GM21717 (cell line): Measurements from ENCODE around the gene C5orf63.
"Not testable (repeated sequence)": the region's sequence is repeated elsewhere in the genome, so short reads cannot be mapped to it uniquely, and the experiment has no call there.

ENCODE experiments used
- ATAC-seq: cut with Tn5 transposase; IDR thresholded peaks from one replicate; pipeline ENCODE4 v1.9.1; 2021; ENCODE audit warnings: mild to moderate bottlenecking, moderate library complexity; ENCODE audit not compliant: unreplicated experiment

Gene C5orf63

DNA sequence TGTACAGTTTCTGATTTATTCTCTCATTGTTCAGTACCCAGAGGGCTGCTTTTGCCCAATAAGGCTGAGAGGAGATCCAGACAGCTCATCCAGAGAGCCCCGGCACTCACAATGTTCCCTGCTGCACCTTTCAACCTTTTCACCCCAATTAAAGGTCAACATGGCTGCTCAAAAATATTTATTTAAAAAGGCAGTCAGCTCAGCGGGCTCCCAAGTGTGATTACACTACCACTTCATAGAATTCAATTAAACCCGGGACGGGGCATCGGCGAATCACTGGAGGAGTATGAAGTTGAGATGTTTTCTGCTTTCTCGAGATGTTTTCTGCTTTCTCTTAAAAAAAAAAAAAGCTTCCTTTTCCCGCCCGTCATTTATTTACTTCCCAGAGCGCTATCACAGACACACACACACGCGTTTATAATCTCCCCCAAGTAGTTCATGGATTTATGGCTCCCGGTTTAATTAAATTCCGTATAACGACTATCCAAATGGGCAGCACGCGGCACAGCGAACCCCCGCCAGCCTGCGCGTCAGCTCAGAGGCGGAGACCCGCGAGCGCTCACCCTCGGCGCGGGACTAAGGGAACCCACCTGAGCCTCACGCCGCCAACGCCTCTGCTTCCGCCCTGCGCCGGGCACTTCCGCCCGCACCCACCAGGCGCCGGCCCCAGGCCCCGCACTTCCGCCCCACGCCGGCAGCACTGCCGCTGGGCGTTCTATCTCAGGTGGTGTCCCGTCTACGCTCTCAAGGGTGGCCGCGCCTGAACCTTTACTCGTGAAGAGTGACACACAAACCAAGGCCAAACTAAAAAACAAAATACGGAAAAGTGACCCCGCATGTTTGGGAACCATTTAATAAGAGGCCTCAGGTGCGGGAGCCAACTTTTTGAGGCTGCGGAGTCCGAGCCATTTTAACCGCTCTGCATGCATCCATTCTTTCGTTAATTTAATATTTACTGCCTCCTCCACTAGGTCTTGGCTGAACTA is at the start of gene C5orf63:
C5orf63 (minus strand) TSS at position 642 of the 986 bp plus-strand sequence. CDS start 14,507 bp downstream, outside the sequence.
- ATAC-seq: peak; percentile 98

DNA sequence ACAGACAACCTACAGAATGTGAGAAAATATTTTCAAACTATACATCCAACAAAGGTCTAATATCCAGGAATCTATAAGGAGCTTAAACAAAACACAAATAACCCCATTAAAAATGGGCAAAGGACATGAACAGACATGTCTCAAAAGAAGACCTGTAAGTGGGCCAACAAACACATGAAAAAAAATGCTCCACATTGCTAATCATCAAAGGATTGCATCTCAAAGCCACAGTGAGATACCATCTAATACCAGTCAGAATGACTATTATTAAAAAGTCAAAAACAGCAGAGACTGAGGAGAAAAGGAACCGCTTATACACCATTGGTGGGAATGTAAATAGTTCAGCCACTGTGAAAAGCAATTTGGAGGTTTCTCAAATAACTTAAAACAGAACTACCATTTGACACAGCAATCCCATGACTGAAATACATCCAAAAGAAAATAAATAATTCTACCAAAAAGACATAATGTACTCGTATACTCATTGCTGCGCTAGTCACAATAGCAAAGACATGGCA is 39.1 kb upstream of the C5orf63 start:
- ATAC-seq: no peak

DNA sequence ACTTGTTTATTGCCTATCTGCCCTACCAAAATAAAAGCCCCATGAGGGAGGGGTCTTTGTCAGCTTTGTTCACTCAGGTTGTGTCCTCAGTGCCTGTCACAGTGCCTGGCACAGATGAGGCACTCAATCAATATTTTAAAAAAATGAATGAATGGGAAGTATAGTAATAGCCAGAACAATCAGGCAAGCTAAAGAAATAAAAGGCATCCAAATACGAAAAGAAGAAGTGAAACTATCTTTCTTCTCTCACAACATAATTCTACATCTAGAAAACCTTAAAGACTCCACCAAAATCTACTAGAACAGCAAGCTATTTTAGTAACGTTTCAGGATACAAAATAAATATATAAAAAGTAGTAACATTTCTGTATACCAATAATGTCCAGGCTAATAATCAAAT is 37.8 kb upstream of the C5orf63 start:
- peak; percentile 76 for ATAC-seq

DNA sequence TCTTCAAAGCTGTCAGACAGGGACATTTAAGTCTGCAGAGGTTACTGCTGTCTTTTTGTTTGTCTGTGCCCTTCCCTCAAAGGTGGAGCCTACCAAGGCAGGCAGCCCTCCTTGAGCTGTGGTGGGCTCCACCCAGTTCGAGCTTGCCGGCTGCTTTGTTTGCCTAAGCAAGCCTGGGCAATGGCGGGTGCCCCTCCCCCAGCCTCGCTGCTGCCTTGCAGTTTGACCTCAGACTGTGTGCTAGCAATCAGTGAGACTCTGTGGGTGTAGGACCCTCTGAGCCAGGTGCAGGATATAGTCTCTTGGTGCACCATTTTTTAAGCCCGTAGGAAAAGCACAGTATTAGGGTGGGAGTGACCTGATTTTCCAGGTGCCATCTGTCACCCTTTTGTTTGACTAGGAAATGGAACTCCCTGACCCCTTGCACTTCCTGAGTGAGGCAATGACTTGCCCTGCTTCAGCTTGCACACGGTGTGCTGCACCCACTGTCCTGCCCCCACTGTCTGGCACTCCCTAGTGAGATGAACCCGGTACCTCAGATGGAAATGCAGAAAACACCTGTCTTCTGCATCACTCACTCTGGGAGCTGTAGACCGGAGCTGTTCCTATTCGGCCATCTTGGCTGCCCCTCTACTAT is 35.4 kb upstream of the C5orf63 start:
- ATAC-seq: not testable (repeated sequence)

DNA sequence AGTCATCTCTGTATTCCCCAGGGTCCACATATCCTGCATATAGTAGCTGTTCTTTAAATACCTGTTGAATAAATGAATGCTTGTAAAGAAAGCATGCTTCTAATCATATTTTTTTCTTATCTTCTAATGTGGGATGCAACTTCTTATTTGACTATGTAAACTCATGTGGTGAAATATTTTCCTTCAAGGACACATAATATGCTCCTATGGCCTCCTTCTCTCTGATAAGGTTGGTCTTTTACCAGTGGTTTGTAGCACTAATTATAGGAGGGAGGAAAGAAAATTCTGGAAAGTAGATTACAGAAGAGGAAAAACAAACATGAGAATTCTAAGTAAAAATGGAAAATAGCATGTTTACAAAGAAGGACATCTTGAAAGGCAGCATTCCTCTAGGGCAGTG is 28.6 kb upstream of the C5orf63 start:
- no peak for ATAC-seq

DNA sequence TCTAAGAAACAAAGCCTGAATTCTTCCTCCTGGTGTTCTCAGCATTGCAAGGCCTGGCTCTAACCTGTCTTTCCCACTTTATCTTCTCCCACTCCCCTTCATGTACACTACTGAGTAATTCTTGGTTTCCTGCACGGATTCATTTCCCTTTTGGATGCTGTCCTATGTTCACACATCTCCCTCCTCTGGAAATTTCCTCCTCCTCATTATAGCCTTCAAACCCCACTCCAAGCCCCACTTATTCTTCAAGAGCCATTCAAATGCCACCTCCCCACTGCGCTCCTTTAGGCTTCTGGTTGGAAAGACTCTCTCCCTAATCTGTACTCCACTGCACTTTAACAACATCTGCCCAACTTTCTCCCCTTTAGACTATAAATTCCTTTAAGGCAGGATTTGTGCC is 28.2 kb upstream of the C5orf63 start:
- no peak for ATAC-seq

DNA sequence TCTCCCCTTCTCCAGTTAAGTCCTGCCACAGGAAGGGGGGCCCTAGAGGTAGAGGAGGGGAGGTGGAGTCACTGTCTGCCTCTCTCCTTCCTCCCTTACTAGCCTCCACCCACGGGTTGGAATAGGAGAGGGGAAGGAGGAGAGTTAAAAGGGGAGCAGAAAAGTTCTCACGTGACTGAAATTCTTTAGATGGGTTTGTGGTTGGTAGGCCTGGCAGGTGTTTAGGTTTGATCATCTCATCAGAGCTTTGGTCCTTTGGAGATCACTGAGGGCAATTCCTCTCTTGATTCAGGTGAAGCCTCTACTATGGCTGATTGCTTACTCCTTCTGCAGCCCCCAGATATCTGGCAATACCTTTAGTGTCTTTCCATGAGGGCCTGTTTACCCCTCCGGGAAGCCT is 24.9 kb upstream of the C5orf63 start:
- no peak for ATAC-seq

DNA sequence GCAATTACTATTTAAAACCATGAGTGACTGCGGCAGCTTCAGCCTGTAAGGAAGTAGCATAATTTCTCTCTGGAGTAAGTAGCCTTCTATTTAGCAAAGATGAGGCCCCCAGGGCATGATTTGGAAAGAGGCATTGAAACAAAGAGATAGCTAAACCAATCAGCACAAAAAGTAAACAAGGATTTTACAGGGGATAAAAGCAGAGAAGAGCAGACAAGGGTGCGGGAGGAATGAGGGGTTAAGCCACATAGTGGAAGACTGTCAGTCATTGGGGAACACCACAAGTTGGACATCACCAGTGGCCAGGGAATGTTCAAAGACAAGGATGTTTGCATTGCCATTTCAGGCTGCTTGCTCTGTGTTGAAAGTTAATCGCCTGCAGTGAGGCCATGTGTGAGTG is 24.0 kb upstream of the C5orf63 start:
- ATAC-seq: no peak

DNA sequence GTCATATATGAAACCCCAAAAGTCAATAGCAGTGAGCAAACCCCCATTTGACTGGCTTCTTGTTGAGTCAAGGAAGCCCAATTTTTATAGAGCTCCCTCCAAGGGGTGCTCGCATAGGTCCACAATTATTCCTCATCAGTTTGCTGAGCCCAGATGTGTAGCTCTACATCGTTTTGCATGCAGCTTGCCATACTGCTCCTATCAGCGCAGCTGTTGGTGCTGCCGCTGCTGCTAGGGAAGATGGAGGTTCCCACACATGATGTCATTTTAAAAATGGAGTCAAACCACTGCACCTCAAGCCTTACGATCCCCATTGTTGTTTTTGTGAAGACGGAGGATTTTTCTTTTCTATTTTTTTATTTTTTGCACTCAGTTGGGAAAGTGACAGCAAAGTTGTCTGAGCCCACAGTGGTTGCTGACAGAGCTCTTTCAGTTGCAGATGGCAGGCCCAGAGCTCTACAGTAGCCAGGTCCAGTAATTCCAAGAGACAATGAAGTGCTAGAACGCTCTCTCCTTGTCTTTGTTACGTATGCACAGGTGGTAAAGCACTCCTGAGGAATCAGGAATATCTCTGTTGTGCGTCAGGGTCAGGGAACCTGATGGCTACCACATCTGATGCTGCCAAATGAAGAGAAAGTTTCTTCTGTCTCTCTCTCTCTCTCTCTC is 23.2 kb upstream of the C5orf63 start:
- no peak for ATAC-seq

DNA sequence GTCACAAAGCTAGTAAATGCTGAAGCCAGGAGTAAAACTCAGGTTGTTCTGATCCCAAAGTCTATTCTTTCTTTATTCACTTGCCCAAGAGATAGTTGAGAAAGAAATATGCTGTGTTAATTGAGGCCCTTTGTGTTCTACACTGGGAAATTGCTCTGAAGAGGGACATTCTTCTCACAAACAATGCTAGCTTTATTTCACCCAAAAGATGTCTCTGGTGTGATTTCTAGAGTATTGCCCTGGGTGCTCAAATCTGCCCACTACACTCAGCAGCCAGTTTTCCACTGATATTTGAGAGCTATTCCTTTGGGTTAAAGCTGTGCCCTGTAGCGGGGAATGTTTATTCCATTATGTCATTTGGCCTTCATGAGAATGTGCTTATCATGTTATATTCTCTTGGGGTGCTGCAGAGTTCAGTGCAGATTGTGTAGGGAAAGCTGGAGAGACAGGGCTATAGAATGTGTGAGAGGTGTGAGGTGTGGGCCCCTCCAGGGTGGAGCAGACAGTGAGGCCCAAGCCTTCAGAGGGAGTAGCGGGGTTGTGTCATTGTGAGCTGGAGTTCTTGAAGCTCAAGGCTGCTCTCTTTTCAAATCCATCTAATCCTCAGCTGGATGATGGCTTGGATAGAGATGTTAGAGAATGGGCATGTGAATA is 21.0 kb upstream of the C5orf63 start:
- no peak for ATAC-seq

DNA sequence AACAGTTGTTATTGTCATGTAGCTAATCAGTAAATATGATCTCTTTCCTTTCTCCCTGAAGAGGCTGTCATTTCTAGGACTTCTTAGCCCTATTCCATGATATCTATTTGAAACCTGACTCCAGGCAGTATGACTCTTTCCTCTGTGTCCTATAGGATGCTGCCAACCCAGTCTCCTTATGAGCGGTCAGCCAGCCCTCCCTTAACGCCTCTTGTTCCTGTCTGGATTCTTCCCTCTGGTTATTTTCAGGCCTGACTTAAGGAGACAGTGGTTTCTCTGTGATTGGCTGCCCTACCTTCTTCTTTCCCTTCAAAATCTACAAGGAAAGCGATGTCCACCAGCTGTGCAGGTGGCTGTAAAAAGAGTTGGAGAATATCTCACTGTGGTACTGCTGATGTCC is 19.4 kb upstream of the C5orf63 start:
- no peak for ATAC-seq

DNA sequence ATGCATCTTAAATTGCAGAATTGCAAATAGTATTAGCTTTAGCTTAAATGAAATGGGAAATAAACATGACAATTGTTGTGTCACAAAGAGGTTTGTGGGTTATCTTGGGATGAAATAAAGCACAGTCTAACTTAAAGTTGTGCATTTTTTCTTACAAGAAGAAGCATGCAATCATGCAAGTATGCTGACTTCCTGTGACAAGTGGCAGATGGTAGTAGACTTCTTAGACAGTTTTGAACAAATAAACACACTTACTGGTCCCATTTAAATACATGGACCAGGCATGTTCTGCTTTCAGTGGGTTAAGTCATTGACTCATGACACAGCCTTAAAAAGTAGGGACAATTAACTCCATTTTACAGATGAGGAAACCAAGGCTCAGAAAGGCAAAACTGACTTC is 15.9 kb upstream of the C5orf63 start:
- no peak for ATAC-seq

DNA sequence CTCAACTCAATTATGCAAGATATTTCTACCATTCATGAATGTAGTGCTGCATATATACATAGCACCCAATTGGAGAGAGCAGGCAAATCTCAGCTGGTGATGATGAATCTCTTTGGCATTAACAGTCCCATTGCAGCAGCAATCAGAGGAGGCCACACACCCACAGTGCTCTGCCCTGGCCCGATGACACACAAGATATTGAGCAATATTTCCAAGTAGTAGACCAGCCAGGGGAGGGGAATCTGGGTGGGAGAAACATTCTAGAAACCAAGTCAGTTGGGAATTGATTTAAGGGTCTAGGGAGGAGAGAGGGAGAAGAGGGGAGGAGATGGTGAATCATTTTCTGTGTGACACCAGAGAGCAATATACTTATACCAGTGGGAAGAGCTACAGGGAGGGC is 14.9 kb upstream of the C5orf63 start:
- ATAC-seq: no peak

DNA sequence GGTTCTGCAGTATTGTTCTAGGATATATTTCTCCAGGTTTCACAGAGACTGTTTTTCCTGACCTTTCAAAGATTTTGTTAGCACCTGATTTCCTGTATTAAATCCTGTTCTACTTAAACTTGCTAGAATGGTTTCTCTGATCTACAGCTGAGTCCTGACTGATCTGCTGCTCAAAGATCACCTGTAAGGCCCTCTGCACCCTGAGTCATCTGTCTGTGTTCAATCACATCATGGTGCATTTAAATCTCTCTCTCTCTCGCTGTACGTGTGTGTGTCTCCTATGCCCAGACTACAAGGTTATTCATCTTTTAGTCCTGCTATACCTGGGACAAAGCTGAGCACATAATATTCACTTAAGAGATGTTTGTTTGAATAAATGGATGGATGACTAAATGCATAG is 13.3 kb upstream of the C5orf63 start:
- no peak for ATAC-seq

DNA sequence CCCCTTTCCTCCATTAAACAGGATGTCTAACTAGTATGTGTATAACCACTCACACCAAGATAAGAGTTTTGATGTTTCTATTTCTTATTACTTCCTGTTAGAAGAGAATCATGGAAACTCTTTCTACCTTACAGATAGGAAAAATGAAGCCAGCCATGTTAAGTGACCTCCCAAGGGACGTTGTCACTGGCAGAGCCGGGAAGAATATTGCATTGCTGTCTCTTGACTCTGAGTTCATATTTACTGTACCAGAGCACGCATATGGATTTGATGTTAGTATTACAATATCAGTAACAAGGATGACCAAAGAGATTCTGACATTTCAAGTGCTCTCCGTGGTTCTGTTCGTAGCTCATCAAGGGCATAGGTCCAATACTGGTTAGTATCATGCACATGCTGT is 12.5 kb upstream of the C5orf63 start:
- ATAC-seq: no peak

DNA sequence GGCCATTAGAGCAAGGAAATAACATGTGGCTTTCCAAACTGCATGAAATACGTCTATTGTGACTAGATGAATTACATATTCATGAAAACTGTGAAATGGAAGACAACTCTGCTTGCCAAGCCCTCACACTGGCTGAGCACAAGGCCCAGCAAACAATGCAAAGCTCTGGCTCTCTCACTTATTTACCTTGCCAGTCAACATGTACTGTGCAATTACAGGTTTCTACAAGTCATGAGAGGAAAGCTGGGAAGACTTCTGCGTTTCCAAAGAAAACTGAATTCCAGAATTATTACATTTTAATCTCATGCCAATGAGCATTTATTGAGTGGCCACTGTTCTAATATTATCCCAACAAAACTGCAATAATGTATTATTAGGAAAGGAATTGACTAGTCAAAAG is 12.1 kb upstream of the C5orf63 start:
- no peak for ATAC-seq

DNA sequence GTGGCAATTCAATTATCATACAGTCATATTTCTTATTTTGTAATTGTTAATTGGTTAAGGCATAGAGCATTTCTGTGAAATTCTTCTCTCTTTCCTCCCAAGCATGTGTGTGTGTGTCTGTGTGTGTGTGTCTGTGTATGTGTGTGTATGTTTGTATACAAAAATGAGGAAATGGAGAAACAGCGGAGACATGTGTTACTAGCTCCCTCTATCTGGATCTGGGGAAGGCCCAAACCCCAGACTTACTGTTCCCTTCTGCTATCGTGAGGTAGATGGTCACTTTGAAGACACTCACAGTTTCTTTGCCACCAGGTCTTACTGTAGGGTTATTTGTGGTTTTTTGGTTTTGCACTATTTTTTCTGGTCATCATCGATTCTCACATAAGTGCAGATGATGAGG is 11.4 kb upstream of the C5orf63 start:
- no peak for ATAC-seq

DNA sequence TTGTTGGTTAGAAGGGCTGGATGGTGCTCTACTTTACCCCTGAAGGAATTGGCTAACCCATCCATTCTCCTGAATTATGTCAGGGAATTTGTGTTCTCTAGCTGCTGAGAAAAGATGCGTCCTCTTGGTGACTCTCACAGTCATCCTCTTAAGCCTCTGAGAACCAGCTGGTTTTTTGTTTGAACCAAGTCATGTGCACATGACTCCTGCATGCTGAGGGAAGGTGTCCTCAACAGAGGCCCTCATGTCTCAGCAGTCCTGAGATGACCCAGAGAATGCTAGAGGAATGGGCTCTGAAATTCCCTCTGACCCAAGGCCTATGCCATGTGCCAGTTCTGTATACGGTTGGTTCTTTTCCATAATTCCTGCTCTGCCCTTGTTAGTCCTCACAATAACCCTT is 10.4 kb upstream of the C5orf63 start:
- ATAC-seq: no peak

DNA sequence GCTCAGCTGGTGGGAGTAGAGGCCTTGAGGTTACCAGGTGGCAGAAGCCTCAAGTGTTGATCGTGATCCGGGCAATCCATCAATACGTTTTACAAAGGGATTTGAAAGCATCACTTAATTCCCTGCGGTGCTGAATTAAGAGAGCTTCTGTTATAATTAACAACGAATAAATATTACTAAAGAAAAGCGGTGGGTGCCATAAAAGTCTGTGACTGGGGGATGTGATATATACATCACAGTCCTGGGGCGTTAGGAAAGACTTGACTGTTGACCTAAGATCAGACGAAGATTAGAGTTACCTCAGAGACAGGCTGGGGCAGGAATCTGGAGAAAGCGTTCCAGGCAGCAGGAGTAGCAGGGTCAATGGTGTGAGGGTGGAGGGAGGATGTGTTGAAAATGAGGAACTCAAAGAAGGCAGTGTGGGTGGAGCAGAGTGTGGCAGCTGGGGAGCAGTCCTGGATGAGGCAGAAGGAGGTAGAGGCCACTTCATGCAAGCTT is 6.7 kb upstream of the C5orf63 start:
- ATAC-seq: no peak

DNA sequence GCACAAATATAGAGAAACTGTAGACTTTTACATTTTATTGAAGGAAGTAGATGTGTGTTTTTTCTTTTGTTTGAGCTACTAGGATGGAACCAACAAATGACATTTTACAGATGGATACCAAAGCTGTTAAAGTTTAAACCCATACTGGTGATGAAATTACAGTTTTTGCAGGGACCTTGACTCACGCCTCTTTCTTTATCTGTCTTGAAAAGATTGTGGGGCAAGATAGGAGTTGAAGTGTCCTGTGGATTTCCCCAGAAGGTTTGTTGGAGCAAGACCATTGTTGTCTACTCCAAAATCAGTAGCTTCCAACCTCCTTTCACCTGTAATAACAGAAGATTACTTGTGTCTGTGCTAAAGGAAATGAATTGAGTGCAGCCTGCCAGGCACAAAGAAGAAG is 4.1 kb upstream of the C5orf63 start:
- ATAC-seq: no peak
